ENCODE measurements around the gene YIF1A.

- TF ChIP-seq POLR2AphosphoS5 (IDR thresholded peaks at IDR 0.05) (no peak), CTCF (IDR thresholded peaks at IDR 0.05) (no peak), EP300 (IDR thresholded peaks at IDR 0.05) (no peak), POLR2A (IDR thresholded peaks at IDR 0.05) (no peak)
These were observed 33.9 kb upstream of the YIF1A start for GRCh38 chr11:66322732-66323427.
